GM12874 (cell line): ENCODE measurements around the gene MKLN1.

ENCODE experiments used
- TF ChIP-seq, protein P1 (sequence below): IDR thresholded peaks from 2 replicates; pipeline ENCODE4 v1.5.1; 2011; ENCODE audit warnings: low read depth, mild to moderate bottlenecking, control low read depth, low read length, moderate library complexity; ENCODE audit not compliant: insufficient read depth

The MKLN1 gene

DNA sequence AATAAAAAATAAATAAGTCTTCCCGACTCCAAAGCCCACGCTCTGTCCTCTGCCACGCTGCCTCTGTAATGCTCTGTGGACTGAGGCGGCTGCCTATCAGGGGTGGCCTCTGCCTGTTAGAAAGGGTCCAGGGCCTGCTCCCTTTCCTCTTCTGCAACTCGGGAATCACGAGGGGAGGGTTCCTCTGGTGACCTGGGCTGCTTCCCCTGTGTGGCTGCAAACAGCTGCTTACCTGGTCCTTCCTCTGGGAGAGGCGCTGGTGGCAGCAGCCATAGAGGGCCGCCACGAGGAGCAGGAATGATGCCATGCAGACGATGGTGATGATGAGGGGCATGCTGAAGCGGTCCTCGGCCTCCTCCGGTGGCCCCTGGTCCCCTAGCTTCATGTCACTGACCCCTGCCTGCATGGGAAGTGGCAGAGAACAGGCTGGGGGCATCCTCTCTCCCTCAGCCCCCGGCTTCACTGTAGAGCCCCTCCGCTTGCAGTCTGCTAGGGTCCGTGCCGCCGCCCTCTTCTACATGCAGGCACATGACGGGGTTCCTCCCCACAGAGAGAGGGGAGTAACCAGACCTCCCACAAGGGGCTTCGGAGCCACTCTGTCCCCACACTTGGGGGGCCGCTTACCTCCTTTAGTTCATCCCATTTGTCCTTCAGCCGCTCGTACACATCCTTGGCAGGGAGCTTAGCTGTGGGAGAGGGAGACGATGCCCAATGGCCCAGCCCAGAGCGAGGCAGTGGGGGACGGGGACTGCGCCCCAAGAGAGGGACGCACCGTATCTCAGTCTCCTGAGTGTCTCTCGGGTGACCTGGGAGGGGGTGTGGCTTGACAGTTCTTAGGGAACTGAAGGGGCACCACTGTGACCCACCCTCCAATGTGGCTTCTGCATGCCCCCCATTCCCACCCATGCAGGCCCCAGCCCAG, 178.2 kb downstream of the MKLN1 start:
- TF ChIP-seq, protein P1, sequence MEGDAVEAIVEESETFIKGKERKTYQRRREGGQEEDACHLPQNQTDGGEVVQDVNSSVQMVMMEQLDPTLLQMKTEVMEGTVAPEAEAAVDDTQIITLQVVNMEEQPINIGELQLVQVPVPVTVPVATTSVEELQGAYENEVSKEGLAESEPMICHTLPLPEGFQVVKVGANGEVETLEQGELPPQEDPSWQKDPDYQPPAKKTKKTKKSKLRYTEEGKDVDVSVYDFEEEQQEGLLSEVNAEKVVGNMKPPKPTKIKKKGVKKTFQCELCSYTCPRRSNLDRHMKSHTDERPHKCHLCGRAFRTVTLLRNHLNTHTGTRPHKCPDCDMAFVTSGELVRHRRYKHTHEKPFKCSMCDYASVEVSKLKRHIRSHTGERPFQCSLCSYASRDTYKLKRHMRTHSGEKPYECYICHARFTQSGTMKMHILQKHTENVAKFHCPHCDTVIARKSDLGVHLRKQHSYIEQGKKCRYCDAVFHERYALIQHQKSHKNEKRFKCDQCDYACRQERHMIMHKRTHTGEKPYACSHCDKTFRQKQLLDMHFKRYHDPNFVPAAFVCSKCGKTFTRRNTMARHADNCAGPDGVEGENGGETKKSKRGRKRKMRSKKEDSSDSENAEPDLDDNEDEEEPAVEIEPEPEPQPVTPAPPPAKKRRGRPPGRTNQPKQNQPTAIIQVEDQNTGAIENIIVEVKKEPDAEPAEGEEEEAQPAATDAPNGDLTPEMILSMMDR = no peak

DNA sequence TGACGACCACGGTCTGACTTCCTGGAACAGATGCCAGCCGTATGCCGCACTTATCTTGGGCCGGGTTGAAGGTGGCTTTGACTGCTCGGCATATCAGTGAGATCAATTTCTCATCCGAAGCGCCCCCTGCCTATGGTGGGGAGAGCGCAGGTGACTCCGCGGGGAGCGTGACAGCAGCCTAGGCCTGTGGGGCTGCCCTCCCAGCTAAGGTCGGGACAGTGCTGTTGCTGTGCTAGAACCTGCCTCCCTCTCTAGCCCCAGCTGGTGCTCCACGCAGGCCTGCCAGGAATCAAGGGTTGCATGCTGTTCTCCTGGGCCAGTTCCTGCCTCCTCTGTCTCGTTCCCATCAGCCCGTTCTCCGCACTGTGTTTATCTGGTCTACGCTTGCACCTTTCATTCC, 178.9 kb downstream of the MKLN1 start:
- TF ChIP-seq, protein P1 = no peak

DNA sequence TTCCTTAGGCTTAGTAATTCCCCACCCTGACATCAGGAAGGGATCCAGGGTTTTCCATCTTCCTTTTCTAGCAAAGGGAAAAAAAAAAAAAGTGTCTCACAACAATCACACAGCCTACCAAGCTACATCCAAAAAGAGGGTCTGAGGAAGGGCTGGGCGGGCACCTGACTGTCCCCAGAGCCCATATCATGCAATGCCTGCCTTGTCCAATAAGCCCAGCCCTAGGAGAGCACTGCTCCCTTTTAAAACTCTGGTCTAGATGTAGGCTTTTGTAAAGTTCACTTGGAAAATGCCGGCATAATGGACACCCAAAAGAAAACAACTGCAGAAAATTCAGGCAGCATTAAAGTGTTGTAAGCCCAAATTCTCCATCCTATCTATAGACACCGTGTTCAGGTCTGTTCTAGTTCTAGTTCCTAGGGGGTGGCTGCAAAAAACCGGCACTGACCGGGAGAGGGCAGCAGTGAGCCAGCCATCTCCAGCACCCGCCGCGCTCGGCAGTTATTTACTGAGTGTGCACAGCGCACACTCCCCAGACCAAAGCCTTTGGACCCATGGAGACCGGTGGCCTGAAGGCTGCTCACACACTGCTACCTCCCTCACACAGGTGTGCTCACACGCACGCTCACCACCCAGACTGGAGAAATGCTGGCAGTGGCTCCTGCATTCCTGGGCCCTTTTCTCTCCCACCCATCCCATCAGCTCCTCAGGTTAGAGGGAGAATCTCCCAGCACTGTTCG, 180.1 kb downstream of the MKLN1 start:
- TF ChIP-seq, protein P1 = peak; percentile 94

DNA sequence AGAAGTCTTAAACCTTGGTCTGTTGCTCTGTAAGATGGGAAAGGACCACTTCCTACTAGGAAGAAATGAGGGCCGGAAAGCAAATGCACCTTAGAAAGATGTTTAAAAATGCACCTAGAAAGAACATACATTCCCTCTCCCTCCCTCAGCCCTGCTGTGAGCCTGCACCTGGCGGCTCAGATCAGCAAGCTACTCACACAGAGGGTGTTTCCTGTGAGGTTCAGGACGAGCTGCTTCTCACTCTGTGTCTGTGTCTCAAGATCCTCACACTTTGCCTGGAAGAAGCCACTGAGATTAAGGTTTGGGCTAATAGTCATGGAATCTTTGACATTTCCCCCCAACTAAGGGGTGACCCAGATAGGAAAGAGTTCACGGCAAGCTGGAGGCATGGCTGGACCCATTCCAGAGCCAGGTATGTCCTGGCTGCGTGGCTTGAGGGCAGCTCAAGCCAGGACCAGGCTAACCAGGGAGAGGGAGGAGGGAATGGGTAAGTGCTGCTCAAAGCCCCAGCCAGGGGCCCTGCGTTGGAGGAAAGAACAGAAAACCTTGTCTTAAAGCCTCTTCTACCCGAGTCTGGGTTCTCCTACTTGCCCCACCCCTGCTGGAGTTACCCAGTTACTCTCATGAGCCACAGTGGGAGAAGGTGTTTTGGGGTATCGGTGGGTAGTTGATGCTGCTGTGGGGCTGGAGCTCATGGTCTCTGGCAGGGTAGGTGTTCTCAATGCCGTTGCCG, 181.2 kb downstream of the MKLN1 start:
- TF ChIP-seq, protein P1 = no peak

DNA sequence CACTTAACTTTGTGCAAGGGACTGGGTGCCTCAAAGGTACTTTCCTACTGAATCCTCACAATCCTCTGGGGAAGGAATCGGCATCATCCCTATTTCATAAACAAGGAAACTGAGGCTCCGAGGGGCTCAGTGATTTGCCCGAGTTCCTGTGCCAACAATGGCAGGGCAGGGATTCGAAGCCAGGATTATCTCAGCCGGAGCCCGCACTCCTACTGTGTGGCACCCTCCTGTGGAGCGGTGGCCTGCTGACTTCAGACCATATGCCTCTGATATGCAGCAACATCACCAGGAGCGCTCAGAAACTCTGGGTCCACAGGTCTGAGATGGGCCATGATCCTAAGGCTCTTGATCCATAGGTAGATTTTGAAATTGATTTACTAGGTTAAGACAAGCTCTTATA, 182.1 kb downstream of the MKLN1 start:
- TF ChIP-seq, protein P1 = no peak

DNA sequence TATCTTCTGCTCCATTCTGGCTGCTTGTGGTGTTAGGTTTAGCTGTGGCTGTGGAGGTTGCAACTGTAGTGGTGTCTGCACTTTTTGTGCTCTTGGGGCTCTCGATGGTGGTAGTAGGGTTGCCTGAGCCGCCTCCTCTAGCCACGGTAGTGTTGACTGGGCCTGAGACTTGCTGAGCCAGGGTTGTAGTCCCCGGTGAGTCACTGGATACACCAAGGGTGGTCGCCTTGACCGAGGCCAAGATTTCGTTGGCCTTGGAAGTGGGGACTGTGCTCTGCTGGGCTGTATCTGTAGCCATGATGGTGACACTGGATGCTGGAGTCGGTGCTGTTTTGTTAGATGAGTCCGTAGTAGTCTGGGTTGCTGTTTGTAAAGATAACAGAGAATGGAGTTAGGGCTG, 183.4 kb downstream of the MKLN1 start:
- TF ChIP-seq, protein P1 = no peak
